Measurements from ENCODE around the gene ZNF283. TPM values are rescaled to one million over a fixed set of nuclear protein-coding genes. Genes with fewer than 3 reads are reported as not detected.

ZNF283 gene
- total and polyA plus RNA-seq, 2 of the 13 experiments (the other 11 are each of a cell fraction or from before 2014, with no cell fraction given) = 2.0 to 11.1 TPM

DNA sequence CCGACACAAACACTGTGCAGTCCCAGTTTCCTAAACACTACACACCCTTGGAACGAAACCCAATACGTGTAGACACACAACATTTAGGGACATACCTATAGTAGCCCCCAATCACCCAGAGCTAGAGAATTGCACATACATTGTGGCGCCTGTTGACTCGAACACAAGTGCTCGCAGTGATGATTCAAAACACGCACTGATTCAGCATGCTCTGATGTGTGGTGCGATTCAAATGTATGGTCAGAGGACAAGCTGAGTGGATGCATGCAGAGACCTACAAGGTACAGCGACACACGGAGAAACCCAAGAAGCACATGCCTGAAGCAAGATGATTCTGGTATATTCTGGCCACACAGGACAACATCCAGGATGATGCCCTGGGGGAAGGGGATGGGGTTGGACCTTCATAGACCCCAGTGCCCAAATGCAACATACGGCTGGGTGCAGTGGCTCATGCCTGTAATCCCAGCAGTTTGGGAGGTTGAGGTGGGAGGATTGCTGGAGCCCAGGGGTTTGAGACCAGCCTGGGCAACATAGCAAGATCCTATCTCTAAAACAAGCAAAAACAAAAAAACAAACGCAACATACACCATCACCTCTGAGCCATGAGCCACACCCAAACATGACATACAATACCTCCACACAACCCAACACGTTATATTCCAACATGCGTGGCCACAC lies 45.4 kb upstream of the ZNF283 start:
- WGBS (ENCODE audit: low lambda C conversion rate) = 82% methylated on average over 14 of the region's 14 CpGs
- in situ Hi-C loops (cut with HindIII; ENCODE audit: extremely low pct_ligation_motif_present, low pct_unique_long_range_greater_than_20kb) = loop anchor here (5.0 kb wide), 1 partner anchor 34 kb away; no protein-coding TSS in a partner anchor
- H3K4me2 ChIP-seq (ENCODE audit: low read depth, low read length) = no peak overlapping the region
- H2AFZ ChIP-seq (ENCODE audit: low read length) = no peak overlapping the region
- H3K9ac ChIP-seq (ENCODE audit: insufficient read depth, low read depth, low read length) = no peak overlapping the region
- FAIRE-seq (no peak), DNase-seq (ENCODE audit: low spot score) (no peak), ATAC-seq (no peak)
- no peaks in the 10 kb centered on the region for H4K20me1 ChIP-seq (ENCODE audit: insufficient read depth, low read length)
- TF ChIP-seq ERF (CRISPR knock-in tag; IDR thresholded peaks at IDR 0.05) = no peak
- TF ChIP-seq FOXJ3 (CRISPR knock-in tag; IDR thresholded peaks at IDR 0.05; ENCODE audit: borderline replicate concordance) = no peak
- no peak for TF ChIP-seq MYNN (CRISPR knock-in tag; IDR thresholded peaks at IDR 0.05; ENCODE audit: low read depth)
- TF ChIP-seq ZBTB7A (CRISPR knock-in tag; IDR thresholded peaks at IDR 0.05) = no peak
- no peak for TF ChIP-seq HHEX (CRISPR knock-in tag; IDR thresholded peaks at IDR 0.05)
- H3K4me1 ChIP-seq (ENCODE audit: insufficient read depth, low read length) = peaks cover 32% of the 10 kb centered on the region
- no peaks in the 10 kb centered on the region for H3K79me2 ChIP-seq (ENCODE audit: insufficient read depth, low read length)
- no peaks in the 10 kb centered on the region for H3K9me3 ChIP-seq (ENCODE audit: low read length)
- intact Hi-C loops (cut with micrococcal nuclease; ENCODE audit: unreplicated experiment) = no loop called here
- no TSS peak for BruUV-seq (replicated peaks)
- H3K4me3 ChIP-seq (replicated peaks in 1 of 3; ENCODE audit: insufficient read depth in 1 of 3, low read depth in 2 of 3, low read length in 3 of 3) = no peak overlapping the region
- ChIA-PET POLR2A (no interaction called here), CTCF (ENCODE audit: low intra/inter-chr PET ratio, low total read pairs) (no interaction called here)
- H3K27me3 ChIP-seq (ENCODE audit: control insufficient read depth in 1 of 2, insufficient read depth in 2 of 2, low read length in 2 of 2) = no peaks in the 10 kb centered on the region
- no peak overlapping the region for H3K27ac ChIP-seq (ENCODE audit: extremely low read length, insufficient read depth, low read length)
- H3K36me3 ChIP-seq (replicated peaks in 1 of 2; ENCODE audit: control insufficient read depth in 1 of 2, insufficient read depth in 2 of 2, low read length in 2 of 2) = no peaks in the 10 kb centered on the region

DNA sequence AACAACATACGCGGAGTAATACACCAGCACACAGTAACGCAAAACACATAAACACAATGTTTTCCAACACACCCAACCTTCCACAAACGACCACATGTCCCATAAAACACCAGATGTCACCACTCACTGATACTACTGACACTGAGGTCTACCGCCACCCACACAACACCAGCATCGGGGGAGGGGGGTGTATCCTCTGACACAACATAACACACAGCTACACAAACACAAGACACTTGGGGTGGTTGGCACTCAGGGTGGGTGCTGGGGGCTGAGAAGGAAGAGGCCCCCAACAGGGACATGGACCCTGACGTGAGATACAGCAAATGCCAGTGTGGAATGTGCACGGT lies 44.8 kb upstream of the ZNF283 start:
- no peak overlapping the region for H3K9ac ChIP-seq (ENCODE audit: insufficient read depth, low read depth, low read length)
- FAIRE-seq = no peak
- CTCF ChIA-PET (ENCODE audit: low intra/inter-chr PET ratio, low total read pairs) = no interaction called here
- in situ Hi-C loops (cut with HindIII; ENCODE audit: extremely low pct_ligation_motif_present, low pct_unique_long_range_greater_than_20kb) = loop anchor here (5.0 kb wide), 1 partner anchor 35 kb away; no protein-coding TSS in a partner anchor
- no peak overlapping the region for H3K4me3 ChIP-seq (replicated peaks in 1 of 3; ENCODE audit: insufficient read depth in 1 of 3, low read depth in 2 of 3, low read length in 3 of 3)
- no TSS peak for BruUV-seq (replicated peaks)
- no peaks in the 10 kb centered on the region for H3K27me3 ChIP-seq (ENCODE audit: control insufficient read depth in 1 of 2, insufficient read depth in 2 of 2, low read length in 2 of 2)
- POLR2A ChIA-PET = no interaction called here
- no peaks in the 10 kb centered on the region for H3K9me3 ChIP-seq (ENCODE audit: low read length)
- no peak overlapping the region for H2AFZ ChIP-seq (ENCODE audit: low read length)
- H3K4me2 ChIP-seq (ENCODE audit: low read depth, low read length) = no peak overlapping the region
- DNase-seq (ENCODE audit: low spot score) = no peak
- peaks cover 32% of the 10 kb centered on the region for H3K4me1 ChIP-seq (ENCODE audit: insufficient read depth, low read length)
- H3K36me3 ChIP-seq (replicated peaks in 1 of 2; ENCODE audit: control insufficient read depth in 1 of 2, insufficient read depth in 2 of 2, low read length in 2 of 2) = no peaks in the 10 kb centered on the region
- no peaks in the 10 kb centered on the region for H3K79me2 ChIP-seq (ENCODE audit: insufficient read depth, low read length)
- 54% methylated on average over 7 of the region's 8 CpGs for WGBS (ENCODE audit: low lambda C conversion rate)
- H4K20me1 ChIP-seq (ENCODE audit: insufficient read depth, low read length) = no peaks in the 10 kb centered on the region
- H3K27ac ChIP-seq (ENCODE audit: extremely low read length, insufficient read depth, low read length) = no peak overlapping the region
- ATAC-seq = no peak
- intact Hi-C loops (cut with micrococcal nuclease; ENCODE audit: unreplicated experiment) = no loop called here
- TF ChIP-seq ZEB1 (IDR thresholded peaks at IDR 0.05; ENCODE audit: insufficient replicate concordance, low read depth) = no peak
- TF ChIP-seq CEBPG (CRISPR knock-in tag; IDR thresholded peaks at IDR 0.05) = no peak
- TF ChIP-seq SMC3 (IDR thresholded peaks at IDR 0.05; ENCODE audit: low read length) = no peak
- no peak for TF ChIP-seq ZNF234 (CRISPR knock-in tag; conservative IDR thresholded peaks at IDR 0.05)
- no peak for TF ChIP-seq ZNF546 (CRISPR knock-in tag; conservative IDR thresholded peaks at IDR 0.05)
- TF ChIP-seq THAP11 (CRISPR knock-in tag; IDR thresholded peaks at IDR 0.05) = no peak
- no peak for TF ChIP-seq IKZF1 (IDR thresholded peaks at IDR 0.05)
- TF ChIP-seq MBNL3 (CRISPR knock-in tag; conservative IDR thresholded peaks at IDR 0.05) = no peak
- TF ChIP-seq, protein P1, sequence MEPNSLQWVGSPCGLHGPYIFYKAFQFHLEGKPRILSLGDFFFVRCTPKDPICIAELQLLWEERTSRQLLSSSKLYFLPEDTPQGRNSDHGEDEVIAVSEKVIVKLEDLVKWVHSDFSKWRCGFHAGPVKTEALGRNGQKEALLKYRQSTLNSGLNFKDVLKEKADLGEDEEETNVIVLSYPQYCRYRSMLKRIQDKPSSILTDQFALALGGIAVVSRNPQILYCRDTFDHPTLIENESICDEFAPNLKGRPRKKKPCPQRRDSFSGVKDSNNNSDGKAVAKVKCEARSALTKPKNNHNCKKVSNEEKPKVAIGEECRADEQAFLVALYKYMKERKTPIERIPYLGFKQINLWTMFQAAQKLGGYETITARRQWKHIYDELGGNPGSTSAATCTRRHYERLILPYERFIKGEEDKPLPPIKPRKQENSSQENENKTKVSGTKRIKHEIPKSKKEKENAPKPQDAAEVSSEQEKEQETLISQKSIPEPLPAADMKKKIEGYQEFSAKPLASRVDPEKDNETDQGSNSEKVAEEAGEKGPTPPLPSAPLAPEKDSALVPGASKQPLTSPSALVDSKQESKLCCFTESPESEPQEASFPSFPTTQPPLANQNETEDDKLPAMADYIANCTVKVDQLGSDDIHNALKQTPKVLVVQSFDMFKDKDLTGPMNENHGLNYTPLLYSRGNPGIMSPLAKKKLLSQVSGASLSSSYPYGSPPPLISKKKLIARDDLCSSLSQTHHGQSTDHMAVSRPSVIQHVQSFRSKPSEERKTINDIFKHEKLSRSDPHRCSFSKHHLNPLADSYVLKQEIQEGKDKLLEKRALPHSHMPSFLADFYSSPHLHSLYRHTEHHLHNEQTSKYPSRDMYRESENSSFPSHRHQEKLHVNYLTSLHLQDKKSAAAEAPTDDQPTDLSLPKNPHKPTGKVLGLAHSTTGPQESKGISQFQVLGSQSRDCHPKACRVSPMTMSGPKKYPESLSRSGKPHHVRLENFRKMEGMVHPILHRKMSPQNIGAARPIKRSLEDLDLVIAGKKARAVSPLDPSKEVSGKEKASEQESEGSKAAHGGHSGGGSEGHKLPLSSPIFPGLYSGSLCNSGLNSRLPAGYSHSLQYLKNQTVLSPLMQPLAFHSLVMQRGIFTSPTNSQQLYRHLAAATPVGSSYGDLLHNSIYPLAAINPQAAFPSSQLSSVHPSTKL (CRISPR knock-in tag; IDR thresholded peaks at IDR 0.05) = no peak
- TF ChIP-seq PHB2 (IDR thresholded peaks at IDR 0.05; ENCODE audit: partially characterized antibody) = no peak

All from HepG2 (cell line).